COR-L47 (cell line): ENCODE data around the gene PPIP5K1.
"Not testable (repeated sequence)": the region's sequence is repeated elsewhere in the genome, so short reads cannot be mapped to it uniquely, and the experiment has no call there.

ENCODE experiments used
- DNase-seq: peaks from one replicate; lab custom pipeline; 2025; lab: John Stamatoyannopoulos, UW

PPIP5K1 gene

DNA sequence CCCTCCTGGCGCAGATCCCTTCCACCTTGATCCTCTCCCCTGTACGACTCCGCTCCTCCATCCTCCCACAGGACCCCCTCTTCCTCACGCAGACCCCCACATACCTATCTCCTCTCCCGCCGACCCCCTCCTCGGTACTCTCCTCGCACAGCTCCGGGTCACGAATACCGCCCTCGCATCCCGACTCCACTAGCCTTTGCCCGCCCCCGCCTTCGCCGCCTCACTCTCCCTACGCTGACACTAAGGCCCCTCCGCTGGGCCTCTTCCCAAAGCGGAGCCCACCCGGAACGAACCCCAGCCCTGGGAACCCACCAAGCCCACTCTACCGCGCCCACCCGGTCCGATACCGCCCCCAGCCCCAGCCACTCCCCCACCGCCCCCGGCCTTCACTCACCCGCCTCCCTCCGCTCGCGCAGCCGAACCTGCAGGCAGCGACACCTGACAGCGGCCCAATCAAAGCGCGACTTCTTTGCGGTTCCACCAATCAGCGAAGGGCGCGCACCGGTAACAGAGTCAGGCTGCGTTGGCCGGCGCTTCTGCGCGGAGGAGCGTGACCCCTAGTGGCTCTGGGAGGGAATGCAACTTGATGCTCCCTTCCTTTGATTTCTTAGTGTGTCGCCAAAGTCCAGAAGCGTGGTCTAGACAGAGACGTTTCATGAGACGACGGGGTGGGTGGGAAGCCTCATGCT lies at the start of gene PPIP5K1:
TSS of gene PPIP5K1 (minus strand) at position 431 of the 689 bp plus-strand sequence. CDS start 5,704 bp downstream, outside the sequence.
- DNase-seq = not testable (repeated sequence)

DNA sequence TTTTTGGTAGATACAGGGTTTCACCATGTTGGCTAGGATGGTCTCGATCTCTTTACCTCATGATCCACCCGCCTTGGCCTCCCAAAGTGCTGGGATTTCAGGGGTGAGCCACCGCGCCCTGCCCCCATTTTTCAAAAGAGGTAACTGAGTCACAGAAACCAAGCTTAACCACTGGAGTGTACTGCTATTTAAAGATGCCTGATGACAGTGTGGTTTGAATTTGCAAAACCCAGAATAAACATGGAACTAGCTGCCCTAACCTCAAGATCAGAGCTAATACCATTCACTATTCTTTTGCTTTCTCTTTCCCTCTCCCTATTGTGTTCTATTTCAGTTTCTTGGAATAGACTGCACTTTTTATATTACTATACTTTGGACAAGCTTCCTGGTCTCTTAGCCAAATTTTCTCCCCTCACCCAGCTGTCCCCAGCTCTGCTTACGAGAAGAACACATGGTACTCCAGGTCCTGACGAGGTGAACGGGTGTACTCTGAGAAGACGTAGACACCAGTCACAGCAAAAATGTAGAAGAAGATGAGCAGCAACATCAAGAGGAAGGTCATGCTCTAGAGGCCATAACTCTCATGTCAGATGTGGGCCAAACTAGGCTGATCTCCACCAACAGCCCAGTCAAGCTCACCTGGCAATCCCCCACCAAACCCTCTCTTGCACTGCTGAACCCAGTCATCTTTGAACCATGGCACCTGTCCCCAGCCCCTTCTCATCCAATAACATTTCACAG lies 48.6 kb upstream of the PPIP5K1 start:
- DNase-seq = not testable (repeated sequence)

DNA sequence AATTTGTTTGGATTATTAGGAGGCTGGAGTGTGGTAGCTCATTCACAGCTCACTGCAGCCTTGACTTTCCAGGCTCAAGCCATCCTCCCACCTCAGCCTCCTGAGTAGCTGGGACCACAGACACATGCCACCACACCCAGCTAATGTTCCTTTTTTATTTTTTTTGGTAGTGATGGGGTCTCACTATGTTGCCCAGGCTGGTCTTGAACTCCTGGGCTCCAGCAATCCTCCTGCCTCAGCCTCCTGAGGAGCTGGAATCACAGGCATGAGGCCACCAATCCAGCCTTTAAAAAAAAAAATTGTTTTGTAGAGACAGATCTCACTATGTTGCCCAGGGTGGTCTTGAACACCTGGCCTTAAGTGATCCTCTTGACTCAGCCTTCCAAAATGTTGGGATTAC lies 36.9 kb upstream of the PPIP5K1 start:
- DNase-seq = not testable (repeated sequence)

DNA sequence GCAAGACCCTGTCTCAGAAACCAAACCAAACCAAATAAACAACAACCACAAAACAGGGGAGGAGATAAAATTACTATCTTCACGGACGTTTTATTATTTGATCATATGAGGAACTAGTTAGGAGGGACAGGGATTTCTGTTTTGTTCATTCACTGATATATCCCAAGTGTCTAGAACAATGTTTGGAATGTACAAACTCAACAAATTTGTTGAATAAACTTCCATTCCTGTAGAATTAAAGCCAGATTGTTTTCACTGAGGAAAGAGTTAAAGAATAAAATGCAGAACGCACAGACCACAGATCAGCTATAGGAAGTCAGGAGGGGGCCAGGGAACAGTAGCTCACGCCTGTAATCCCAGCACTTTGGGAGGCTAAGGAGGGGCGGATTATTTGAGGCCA lies 35.1 kb upstream of the PPIP5K1 start:
- DNase-seq = no peak

DNA sequence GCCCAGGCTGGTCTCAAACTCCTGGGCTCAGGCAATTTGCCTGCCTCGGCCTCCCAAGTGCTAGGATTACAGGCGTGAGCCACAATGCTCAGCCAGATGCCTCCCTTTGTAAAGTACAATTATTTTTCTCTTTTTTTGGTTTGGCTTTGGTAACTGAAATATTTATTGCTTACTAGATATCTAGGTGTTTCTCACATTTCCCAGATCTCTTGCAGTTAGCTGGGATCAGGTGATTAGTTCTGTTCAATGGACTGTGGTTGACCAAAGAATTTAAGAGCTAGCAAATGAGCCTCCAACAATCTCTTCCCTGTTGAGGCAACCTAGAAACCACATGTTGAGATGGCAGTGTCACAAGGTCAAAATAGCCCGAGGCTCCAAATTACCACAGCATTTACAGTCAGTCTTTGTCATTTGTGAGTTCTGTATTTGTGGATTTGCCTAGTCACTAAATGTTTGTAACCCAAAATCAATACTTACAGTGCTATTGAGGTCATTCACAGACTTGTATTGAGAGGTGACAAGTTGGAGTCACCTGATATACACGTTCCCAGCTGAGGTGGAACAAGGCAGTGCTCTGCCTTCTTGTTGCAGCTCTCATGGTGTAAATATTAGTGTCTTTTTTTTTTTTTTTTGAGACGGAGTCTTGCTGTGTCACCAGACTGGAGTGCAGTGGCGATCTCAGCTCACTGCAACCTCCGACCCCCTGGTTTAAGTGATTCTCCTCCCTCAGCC lies 32.2 kb upstream of the PPIP5K1 start:
- DNase-seq = not testable (repeated sequence)

DNA sequence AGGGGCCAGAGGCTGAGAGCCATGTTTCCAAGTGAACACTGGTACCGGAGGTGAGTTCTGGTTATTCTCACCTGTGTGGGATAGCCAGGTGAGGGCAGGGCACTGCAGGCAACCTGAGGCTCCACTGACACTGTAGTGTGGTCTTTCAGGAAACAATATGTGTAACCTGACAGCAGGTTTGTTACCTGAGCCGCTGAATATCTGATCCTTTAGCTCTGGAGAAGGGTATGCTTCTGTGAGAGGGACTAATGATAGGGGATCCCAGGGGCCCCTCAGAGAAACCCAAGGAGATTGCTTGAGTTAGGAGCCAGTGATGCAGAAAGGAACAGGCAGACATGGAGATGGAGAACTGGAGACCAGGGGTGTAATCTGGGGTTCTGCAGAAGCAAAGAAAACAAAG lies 28.7 kb upstream of the PPIP5K1 start, which contains the start of gene STRC:
TSS of gene STRC (minus strand) at position 101 of the 400 bp plus-strand sequence. CDS start at position 23, 78 bp downstream.
- DNase-seq = not testable (repeated sequence)

DNA sequence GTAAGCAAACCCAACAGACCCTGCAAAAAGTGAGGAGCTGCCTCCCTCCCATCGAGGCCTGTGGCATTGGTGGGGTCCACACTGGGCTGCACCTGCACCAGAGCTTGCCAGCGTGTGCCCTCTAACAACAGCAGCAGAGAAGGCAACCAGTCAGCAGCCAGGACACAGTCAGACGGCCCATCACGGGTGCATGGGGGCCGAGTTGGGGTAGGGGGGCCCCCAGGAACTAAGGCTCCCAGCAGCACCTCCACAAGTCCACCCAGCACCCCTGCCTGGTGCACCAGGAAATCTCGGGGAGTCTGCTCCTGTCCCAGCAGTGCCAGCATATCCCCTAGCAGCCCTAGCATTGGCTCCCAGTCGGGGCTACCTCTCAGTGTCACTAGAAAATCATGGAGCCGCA lies 27.7 kb upstream of the PPIP5K1 start:
- DNase-seq = not testable (repeated sequence)

DNA sequence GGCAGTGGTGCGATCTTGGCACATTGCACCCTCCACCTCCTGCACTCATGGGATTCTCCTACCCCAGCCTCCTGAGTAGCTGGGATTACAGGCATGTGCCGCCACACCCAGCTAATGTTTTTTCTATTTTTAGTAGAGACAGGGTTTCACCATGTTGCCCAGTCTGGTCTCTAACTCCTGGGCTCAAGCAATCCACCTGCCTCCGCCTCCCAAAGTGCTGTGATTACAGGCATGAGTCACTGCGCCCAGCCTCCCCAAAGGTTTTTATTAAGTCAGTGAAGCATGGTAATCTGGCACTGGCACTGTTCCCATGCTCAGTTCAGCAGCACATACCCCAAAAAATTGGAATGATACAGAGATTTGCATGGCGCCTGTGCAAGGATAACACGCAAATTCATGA lies 12.2 kb upstream of the PPIP5K1 start:
- peak; percentile 51 for DNase-seq

DNA sequence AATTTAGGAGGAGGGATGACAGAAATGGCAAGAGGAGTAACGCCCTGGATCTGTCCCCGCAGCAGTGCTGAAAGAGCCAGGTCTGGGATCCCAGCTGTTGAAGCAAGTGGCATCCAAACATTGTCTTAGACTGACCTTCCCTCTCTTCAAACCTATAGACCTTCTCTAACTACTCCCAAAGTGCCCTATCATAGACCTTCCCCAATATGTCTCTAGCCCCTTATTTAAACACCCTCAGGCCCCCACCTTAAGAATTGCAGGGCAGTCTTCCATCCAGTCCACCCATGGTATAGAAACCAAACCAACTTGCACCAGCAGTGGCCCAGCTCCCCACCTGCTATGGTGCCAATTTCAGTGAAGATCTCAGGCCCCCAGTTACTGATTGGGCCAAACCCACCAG lies 10.2 kb upstream of the PPIP5K1 start:
- not testable (repeated sequence) for DNase-seq

DNA sequence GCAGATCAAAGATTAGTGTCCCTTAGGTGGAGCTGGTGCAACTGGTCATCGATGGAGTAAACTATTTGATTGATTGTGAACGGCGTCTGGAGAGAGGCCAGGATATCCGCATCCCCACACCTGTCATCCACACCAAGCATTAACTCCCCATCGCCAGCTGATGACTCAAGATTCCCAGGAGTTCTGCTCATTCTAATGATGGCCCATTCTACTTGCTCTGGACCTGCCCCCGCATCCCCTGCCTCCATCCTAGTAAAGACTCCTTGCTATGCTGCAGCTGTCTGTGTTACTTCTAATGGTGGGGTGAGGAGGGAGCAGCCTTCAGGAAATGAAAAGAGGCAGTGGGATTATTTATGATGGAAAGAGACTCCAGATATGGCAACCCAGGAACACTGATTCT lies 9.1 kb upstream of the PPIP5K1 start:
- not testable (repeated sequence) for DNase-seq

DNA sequence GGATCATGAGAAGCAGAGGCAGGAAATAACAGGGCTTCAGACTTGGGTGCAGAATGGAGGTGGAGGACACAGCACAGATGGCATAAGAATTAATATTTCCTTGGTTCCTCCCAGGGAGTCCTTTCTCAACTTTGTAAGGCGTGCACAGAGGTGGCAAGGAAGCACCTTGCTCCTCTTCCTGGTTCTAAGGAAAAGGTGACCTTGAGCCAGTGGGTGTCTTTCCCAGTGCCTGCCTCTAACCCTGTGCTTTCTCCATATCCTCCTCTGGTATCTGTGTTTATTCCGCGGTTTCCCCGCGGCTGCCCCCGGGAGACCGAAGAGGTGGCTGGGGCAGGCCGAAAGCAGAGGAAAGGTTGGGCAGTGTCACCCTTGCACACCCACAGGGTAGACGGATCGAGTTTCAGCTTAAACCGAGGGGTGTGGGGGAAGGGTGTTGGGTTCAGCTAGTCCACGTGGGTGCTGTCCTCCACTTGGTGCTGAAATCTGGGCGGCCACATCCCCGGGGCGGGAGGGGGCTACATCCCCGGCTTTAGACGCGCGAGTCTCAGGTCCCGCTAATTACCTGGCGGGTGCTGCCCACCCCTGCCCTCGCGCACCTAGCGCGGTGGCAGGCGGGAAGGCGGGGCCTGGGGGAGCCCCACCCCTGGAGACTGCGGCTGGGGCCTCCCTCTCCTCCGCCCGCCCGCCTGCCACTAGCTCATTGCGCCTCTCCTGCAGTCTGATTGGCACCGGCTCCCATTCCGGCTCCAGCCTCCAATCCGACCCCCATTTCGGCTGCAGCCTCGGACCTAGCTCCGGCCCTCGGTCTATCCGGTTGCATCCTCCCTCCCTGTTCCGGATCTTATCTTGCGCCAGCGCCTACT lies 3.6 kb upstream of the PPIP5K1 start, which contains the start of gene CKMT1B:
TSS of gene CKMT1B (plus strand) at position 700 of the 863 bp plus-strand sequence. CDS start 192 bp downstream, outside the sequence.
- not testable (repeated sequence) for DNase-seq

DNA sequence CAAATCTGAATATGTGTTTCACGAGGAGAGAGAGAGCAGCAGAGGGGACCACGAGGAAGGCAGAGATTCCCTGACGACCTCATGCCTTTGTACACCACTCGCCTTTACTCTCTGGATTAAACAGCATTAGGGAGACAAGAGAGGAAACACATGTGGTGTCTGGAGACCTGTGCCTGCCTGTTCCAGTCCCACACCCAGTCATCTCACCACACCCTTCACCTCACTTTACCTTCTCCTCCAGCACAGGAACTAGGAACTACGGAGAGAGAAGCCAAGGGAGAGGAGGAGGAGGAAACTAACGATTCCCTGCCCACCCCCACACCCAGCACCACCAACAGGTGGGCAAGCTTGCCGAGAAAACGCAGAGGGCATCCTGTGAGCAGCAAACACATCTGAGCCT lies 2.8 kb upstream of the PPIP5K1 start:
- not testable (repeated sequence) for DNase-seq

DNA sequence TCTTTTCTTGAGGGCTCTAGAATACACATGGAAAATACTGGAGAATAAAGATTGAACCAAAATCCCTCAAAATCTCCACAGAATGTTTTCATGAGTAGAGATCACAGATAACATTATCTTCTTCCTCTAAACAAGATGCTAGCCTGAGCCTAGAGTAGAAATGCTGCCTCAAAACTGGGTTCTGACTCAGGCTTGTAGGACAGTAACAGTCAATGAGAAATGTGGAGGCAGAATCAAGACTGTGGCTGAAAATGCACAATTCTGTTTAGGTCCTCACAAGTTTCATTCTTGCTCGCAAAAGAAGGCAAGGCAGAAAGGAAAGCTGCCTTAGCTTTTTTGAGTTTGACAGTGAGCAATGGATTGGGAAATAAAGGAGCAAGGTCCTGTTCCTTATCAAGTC lies 15.4 kb downstream of the PPIP5K1 start:
- not testable (repeated sequence) for DNase-seq

DNA sequence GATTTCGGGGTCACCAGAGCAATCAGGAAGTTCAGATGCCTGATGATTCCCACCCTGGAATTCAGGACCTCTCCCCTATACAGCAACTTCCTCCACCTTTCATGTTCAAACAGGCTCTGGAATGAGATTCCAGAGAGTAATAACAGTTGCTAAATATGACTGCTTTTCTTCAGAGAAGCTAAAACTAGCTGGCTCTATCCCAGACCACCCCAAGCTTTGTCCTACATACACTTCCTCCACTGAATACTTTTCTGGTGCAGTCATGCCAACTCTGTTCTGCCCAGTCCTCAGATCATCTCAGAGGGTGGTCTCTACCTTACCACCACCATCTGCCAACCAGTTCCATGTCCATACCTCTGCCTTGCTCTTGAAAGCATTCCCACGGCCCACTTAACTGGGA lies 23.4 kb downstream of the PPIP5K1 start:
- not testable (repeated sequence) for DNase-seq

DNA sequence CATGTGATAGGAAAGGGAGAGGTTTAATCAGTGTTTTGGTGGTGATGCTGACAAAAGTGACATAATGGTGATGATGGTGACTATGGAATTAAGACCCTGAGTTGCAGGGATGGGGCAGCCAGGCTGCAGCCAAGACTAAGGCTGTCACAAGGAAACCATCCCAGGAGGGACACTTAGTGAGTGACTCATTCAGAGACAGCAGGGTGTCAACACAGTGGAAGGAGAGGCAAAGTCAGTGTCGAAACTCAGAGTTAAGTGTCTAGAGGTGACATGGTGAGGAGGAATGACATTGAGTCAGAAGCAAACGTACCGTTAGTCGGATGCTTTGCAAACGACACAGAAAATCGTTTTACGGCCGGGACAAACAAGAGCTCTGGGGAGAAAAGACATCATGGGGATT lies 26.2 kb downstream of the PPIP5K1 start:
- DNase-seq = not testable (repeated sequence)

DNA sequence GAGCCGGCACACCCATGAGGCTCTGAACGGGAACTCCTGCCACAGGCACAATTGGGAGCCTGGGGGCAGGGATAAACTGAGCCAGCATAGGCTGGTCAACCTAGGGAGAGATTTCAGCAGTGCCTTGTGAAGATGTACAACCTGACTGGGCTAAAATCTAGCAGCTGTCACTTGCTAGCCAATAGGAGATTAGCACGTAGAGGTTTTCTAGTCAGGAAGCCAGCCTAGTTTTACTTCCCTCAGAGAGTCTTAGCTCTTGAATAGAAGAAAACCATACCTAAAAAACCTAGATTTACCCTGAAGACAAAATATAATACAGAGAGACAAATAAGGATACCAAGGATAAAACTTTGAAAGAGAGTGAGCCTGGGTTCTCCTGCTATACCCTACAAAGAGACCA lies 27.3 kb downstream of the PPIP5K1 start:
- DNase-seq = not testable (repeated sequence)

DNA sequence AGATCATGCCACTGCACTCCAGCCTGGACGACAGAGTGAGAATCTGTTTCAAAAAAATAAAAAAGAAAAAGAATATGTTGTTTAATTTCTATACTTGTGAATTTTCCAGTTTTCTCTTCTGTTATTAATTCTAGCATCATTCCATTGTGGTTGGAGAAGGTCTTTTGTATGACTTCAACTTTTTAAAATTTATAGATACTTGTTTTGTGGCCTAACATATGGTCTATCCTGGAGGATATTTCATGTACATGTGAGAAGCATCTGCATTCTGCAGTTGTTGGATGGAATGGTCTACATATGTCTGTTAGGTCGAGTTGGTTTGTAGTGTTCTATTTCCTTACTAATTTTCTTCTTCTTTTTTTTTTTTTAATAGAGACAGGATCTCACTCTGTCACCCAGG lies 37.0 kb downstream of the PPIP5K1 start:
- no peak for DNase-seq

DNA sequence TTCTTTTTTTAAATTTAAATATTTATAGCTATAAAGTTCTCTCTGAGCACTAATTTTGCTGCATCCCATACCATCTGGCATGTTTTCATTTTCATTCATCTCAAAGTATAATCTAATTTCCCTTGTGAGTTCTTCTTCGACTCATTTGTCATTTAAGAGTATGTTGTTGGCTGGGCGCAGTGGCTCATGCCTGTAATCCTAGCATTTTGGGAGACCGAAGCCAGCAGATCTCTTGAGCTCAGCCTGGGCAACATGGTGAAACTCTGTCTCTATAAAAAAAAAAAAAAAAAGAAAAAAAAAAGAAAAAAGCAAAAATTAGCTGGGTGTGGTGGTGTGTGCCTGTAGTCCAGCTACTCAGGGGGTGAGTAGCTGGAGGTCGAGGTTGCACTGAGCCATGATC lies 37.8 kb downstream of the PPIP5K1 start:
- no peak for DNase-seq

DNA sequence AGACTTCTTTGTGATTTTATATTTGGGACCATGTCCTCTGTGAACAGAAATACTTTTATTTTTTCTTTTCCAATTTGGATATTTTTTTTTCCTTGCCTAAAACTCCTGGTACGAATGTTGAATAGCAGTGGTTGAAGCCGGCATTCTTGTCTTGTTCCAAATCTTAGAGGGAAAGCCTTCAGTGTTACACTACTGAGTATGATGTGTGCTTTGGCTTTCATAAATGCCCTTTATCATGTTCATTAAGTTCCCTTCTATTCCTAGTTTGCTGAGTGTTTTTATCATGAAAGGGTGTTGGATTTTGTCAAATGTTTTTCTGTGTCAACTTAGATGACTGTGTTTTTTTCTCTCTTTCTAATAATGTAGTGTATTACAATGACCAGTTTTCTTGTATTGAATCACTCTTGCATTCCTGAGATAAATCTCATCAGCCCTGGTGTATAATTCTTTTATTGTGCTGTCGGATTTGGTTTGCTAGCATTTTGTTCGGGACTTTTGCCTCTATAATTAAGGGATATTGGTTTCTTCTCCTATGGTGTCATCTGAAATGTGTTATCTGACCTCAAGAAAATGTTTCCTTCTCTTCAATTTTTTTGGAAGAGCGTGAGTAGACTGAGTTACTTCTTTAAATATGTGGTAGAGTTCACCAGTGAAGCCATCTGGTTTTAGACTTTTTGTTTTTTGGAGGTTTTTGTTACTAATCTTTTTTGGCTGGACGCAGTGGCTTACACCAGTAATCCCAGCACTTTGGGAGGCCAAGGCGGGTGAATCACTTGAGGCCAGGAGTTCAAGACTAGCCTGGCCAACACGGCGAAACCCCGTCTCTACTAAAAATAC lies 39.3 kb downstream of the PPIP5K1 start:
- no peak for DNase-seq

DNA sequence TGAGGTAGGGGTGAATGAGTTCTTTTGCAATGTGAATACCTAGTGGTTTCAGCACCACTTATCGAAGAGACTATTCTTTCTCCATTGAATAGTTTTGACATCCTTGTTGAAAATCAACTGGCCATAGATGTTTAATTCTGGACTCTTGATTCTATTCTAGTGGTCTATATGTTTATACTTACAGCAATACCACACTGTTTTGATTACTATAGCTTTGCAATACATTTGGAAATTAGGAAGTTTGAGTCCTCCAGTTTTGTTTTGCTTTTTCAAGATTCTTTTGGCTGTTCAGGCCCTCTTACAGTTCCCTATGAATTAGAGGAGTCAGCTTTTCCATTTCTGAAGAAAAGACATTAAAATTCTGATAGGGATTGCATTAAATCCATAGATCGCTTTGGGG lies 42.5 kb downstream of the PPIP5K1 start:
- no peak for DNase-seq

DNA sequence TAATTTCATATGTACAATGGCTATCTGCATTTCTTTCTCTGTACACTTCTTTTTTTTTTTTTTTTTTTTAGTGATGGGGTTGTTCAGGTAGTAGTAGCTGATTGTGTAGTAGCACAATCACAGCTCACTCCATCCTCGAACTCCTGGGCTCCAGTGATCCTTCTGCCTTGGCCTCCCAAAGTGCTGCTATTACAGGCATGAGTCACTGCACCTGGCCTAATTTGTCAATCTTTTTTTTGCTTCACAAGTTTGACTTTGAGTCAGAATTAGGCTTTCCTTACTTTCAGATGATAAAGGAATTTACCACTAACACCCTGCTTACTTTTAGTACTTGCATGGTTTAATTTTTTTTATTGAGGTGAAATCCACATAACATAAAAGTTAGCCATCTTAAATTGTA lies 44.6 kb downstream of the PPIP5K1 start:
- DNase-seq = no peak
